ENCODE data around the gene LRRC75A.
"Not testable (repeated sequence)": the region's sequence is repeated elsewhere in the genome, so short reads cannot be mapped to it uniquely, and the experiment has no call there.

LRRC75A gene

GRCh38 chr17:16491703-16492612 lies at the start of gene LRRC75A:
Gene LRRC75A, minus strand, starts transcription at chr17:16492193. Its CDS starts 203 bp downstream, at chr17:16491990.
- peak; percentile 59 for DNase-seq

- DNase-seq, result no peak
Measured at GRCh38 chr17:16537130-16537458, 45.1 kb upstream of the LRRC75A start.

GRCh38 chr17:16534236-16534635 lies 42.2 kb upstream of the LRRC75A start:
- no peak for DNase-seq

- no peak for DNase-seq
Measured at GRCh38 chr17:16529906-16530305, 37.9 kb upstream of the LRRC75A start.

GRCh38 chr17:16527298-16527697 lies 35.3 kb upstream of the LRRC75A start:
- no peak for DNase-seq

GRCh38 chr17:16525556-16525955 lies 33.6 kb upstream of the LRRC75A start:
- DNase-seq, result not testable (repeated sequence)

GRCh38 chr17:16521070-16521727 lies 29.2 kb upstream of the LRRC75A start:
- peak; percentile 74 for DNase-seq

- no peak for DNase-seq
Measured at GRCh38 chr17:16519021-16519420, 27.0 kb upstream of the LRRC75A start.

GRCh38 chr17:16517477-16517876 lies 25.5 kb upstream of the LRRC75A start:
- no peak for DNase-seq

- no peak for DNase-seq
Measured at GRCh38 chr17:16516594-16517051, 24.6 kb upstream of the LRRC75A start.

- no peak for DNase-seq
Measured at GRCh38 chr17:16515933-16516332, 23.9 kb upstream of the LRRC75A start.

GRCh38 chr17:16513873-16514272 lies 21.9 kb upstream of the LRRC75A start:
- DNase-seq, result no peak

GRCh38 chr17:16512011-16512410 lies 20.0 kb upstream of the LRRC75A start:
- no peak for DNase-seq

- no peak for DNase-seq
Measured at GRCh38 chr17:16511593-16511992, 19.6 kb upstream of the LRRC75A start.

- no peak for DNase-seq
Measured at GRCh38 chr17:16507918-16508533, 16.0 kb upstream of the LRRC75A start.

- no peak for DNase-seq
Measured at GRCh38 chr17:16506188-16506587, 14.2 kb upstream of the LRRC75A start.

- no peak for DNase-seq
Measured at GRCh38 chr17:16504984-16505383, 13.0 kb upstream of the LRRC75A start.

GRCh38 chr17:16496820-16497489 lies 5.0 kb upstream of the LRRC75A start:
- DNase-seq, result no peak

- no peak for DNase-seq
Measured at GRCh38 chr17:16495980-16496819, 4.2 kb upstream of the LRRC75A start.

- DNase-seq, result no peak
Measured at GRCh38 chr17:16495561-16495960, 3.6 kb upstream of the LRRC75A start.

- no peak for DNase-seq
Measured at GRCh38 chr17:16494059-16494458, 2.1 kb upstream of the LRRC75A start.

- no peak for DNase-seq
Measured at GRCh38 chr17:16493531-16494046, 1.6 kb upstream of the LRRC75A start.
